Astrocyte of the spinal cord (primary cell): ENCODE measurements around the gene MAST2.
"Not testable (repeated sequence)": the region's sequence is repeated elsewhere in the genome, so short reads cannot be mapped to it uniquely, and the experiment has no call there.

Source experiments
- DNase-seq: peaks from one replicate; pipeline ENCODE4 v3.0.0; 2011; ENCODE audit warnings: low read depth, low spot score
- H3K4me3 ChIP-seq: 2 replicates; pipeline ENCODE4 v1.5.1; 2011; ENCODE audit warnings: low read depth, mild to moderate bottlenecking, low read length, moderate library complexity
- in situ Hi-C: cut with HindIII; loops from 2 replicates; pipeline ENCODE4 v1.10.0; 2017; ENCODE audit warnings: low sequenced_read_pairs
- TF ChIP-seq, protein P1 (sequence below): IDR thresholded peaks from 2 replicates; pipeline ENCODE4 v1.5.1; 2012; ENCODE audit warnings: low read depth, mild to moderate bottlenecking, low read length, inconsistent platforms

MAST2 gene

DNA sequence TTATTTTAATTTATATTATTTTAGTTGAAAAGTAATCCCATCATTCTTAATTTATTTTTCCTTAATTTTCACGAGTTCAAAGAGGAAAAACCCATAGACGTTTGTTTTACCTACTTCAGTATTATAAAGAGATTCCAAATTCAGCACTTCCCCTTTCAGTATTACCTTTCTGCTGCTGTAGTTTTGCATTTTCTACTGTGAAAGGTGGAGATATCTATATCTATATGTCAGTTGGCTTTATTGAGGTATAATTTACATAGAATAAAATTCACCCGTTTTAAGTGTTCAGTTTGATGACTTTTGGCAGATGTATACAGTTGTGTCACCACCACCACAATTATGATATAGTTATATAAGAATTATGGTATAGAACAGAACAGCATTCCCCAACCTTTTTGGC lies 33.0 kb downstream of the MAST2 start:
- H3K4me3 ChIP-seq: no peak overlapping the region
- in situ Hi-C loops: no loop called here
- TF ChIP-seq, protein P1, sequence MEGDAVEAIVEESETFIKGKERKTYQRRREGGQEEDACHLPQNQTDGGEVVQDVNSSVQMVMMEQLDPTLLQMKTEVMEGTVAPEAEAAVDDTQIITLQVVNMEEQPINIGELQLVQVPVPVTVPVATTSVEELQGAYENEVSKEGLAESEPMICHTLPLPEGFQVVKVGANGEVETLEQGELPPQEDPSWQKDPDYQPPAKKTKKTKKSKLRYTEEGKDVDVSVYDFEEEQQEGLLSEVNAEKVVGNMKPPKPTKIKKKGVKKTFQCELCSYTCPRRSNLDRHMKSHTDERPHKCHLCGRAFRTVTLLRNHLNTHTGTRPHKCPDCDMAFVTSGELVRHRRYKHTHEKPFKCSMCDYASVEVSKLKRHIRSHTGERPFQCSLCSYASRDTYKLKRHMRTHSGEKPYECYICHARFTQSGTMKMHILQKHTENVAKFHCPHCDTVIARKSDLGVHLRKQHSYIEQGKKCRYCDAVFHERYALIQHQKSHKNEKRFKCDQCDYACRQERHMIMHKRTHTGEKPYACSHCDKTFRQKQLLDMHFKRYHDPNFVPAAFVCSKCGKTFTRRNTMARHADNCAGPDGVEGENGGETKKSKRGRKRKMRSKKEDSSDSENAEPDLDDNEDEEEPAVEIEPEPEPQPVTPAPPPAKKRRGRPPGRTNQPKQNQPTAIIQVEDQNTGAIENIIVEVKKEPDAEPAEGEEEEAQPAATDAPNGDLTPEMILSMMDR: no peak
- no peak for DNase-seq

DNA sequence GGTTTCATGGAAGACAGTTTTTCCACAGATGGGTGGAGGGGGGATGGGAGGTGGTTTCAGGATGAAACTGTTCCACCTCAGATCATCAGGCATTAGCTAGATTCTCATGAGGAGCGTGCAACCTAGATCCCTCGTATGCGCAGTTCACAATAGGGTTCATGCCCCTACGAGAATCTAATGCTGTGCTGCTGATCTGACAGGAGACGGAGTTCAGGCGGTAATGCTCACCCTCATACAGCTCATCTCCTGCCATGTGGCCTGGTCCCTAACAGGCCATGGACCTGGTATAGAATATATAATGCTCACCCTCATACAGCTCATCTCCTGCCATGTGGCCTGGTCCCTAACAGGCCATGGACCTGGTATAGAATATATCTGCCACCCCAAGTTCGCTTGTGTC lies 33.4 kb downstream of the MAST2 start:
- in situ Hi-C loops, H3K4me3 ChIP-seq, DNase-seq: not testable (repeated sequence)

DNA sequence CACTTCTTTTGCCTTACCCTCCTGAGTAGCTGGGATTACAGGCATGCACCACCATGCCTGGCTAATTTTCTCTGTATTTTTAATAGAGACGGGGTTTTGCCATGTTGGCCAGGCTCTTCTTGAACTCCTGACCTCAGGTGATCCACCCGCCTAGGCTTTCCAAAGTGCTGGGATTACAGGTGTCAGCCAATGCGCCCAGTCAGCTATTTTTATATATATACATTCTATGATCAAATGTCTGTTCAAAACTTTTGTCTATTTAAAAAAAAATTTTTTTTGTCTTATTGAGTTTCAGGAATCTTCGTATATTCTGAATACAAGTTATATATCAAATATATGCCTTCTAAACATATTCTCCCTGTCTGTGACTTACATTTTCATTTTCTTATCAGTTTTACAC lies 34.9 kb downstream of the MAST2 start:
- in situ Hi-C loops, H3K4me3 ChIP-seq: not testable (repeated sequence)

DNA sequence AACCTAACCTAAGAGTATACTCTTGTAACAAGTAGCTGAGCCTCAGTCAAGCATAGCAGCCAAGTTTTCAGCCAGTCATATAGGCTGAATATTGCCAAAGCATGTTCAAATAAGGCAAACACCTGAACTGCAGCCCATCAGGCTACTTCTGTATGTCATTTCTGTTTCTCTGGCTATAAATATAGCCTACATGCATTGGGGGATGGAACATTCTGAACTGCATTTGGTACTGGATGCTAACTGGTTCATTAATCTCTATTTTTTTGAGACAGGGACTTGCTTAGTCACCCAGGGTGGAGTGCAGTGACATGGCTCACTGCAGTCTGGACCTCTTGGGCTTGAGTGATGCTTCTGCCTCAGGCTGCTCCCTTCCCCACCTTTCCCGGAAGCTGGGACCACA lies 37.3 kb downstream of the MAST2 start:
- no peak overlapping the region for H3K4me3 ChIP-seq
- TF ChIP-seq, protein P1: no peak
- DNase-seq: no peak
- in situ Hi-C loops: no loop called here

More for the DNA sequence above, 34.9 kb downstream of the MAST2 start:
- DNase-seq: not testable (repeated sequence)

DNA sequence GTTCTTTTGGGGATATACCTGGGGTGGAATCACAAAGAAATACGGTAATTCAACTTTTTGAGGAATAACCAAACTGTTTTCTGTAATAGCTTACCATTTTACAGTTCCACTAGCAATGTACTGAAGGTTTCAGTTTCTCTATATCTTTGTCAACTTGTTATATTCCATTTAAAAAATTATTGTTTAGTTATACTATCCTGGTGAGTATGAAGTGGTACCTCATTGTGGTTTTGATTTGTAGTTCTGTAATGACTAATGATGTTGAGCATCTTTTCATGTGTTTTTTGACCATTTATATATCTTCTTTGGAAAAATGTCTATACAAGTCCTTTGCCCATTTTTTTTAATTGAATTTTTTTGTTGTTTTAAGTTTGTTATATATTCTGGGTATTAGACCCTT lies 39.4 kb downstream of the MAST2 start:
- TF ChIP-seq, protein P1: no peak
- H3K4me3 ChIP-seq: no peak overlapping the region
- no peak for DNase-seq
- in situ Hi-C loops: no loop called here

DNA sequence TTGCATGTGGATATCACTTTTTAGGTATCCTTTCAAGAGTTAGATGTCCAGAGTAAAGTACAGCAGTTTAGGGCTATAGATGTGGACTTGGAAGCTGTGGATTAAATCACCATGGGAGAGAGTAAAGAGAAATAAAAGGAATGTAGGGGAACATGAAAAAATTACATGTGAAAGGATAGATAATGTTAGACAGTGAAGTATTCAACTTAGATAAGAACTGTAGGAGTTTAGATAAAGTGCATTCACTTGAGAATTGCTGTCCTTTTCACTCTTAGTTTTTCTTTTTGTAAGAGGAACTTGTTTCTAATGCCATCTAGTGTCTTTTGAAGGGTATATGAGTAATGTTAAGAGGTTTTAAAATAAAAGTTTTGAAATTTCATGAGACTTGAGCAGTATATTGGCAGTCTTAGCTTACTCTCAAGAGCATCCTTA lies 40.1 kb downstream of the MAST2 start:
- in situ Hi-C loops: no loop called here
- TF ChIP-seq, protein P1: peak; percentile 31
- peak; percentile 56 for DNase-seq
- no peak overlapping the region for H3K4me3 ChIP-seq

DNA sequence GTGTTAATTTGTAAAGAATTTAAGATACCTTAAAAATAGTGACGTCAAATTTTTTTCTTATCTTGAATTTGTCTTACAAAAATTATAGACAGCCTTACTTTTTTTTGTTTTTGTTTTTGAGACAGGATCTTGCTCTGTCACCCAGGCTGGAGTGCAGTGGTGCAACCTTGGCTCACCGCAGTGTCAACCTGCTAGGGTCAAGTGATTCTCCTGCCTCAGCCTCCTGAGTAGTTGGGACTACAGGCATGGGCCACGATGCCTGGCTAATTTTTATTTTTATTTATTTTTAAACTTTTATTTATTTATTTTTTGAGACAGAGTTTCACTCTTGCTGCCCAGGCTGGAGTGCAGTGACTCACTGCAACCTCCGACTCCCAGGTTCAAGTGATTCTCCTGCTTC lies 40.6 kb downstream of the MAST2 start:
- DNase-seq, in situ Hi-C loops, H3K4me3 ChIP-seq: not testable (repeated sequence)

DNA sequence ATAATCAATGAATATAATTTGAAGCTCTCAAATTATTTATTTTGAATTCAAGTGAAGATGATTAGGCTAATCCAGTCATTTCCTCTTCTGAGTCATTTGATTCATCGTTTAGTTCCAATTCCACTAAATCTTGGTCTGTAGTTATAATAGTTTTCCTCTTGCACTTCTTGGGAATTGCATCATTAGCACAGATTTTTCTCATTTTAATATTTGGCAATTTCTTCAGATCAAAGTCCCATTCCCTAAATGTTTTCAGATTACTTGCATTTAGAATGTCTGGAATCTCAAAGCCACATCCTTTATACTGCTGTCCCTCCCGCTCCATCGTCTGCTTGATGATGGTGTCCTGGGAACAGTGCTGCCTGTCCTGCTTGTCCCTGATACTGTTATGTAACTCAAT lies 43.5 kb downstream of the MAST2 start:
- TF ChIP-seq, protein P1: no peak
- in situ Hi-C loops: no loop called here
- DNase-seq: peak; percentile 17
- H3K4me3 ChIP-seq: no peak overlapping the region
